NCI-H2029 treated with DMSO at 0.1 percent for 48 hours (cell line): ENCODE results near the gene PPP1R26.
"Not testable (repeated sequence)": the region's sequence is repeated elsewhere in the genome, so short reads cannot be mapped to it uniquely, and the experiment has no call there.

Experiments used
- DNase-seq: peaks from one replicate; lab custom pipeline; 2025; lab: John Stamatoyannopoulos, UW

Gene PPP1R26

GRCh38 chr9:135479469-135480052 is at the start of gene PPP1R26:
PPP1R26 (plus strand) TSS chr9:135479782; CDS start chr9:135484511, 4,729 bp downstream.
- no peak for DNase-seq

- no peak for DNase-seq
Observed at GRCh38 chr9:135437259-135437658, 42.3 kb upstream of the PPP1R26 start.

- not testable (repeated sequence) for DNase-seq
Observed at GRCh38 chr9:135437696-135438095, 41.9 kb upstream of the PPP1R26 start.

GRCh38 chr9:135438581-135439232 is 40.9 kb upstream of the PPP1R26 start:
- not testable (repeated sequence) for DNase-seq

GRCh38 chr9:135439514-135439913 is 40.1 kb upstream of the PPP1R26 start:
- DNase-seq = not testable (repeated sequence)

GRCh38 chr9:135439916-135440315 is 39.7 kb upstream of the PPP1R26 start:
- DNase-seq = no peak

- no peak for DNase-seq
Observed at GRCh38 chr9:135440620-135441019, 39.0 kb upstream of the PPP1R26 start.

GRCh38 chr9:135441105-135442071 is 38.2 kb upstream of the PPP1R26 start:
- DNase-seq = peak; percentile 57

- no peak for DNase-seq
Observed at GRCh38 chr9:135442075-135442474, 37.5 kb upstream of the PPP1R26 start.

GRCh38 chr9:135443797-135444425 is 35.7 kb upstream of the PPP1R26 start:
- DNase-seq = no peak

GRCh38 chr9:135447126-135447525 is 32.5 kb upstream of the PPP1R26 start:
- DNase-seq = no peak

- no peak for DNase-seq
Observed at GRCh38 chr9:135448663-135449100, 30.9 kb upstream of the PPP1R26 start.

GRCh38 chr9:135449532-135449931 is 30.1 kb upstream of the PPP1R26 start:
- not testable (repeated sequence) for DNase-seq

GRCh38 chr9:135450956-135451355 is 28.6 kb upstream of the PPP1R26 start:
- no peak for DNase-seq

- DNase-seq = not testable (repeated sequence)
Observed at GRCh38 chr9:135451909-135452308, 27.7 kb upstream of the PPP1R26 start.

- DNase-seq = no peak
Observed at GRCh38 chr9:135454737-135455136, 24.8 kb upstream of the PPP1R26 start.

GRCh38 chr9:135455401-135456030 is 24.1 kb upstream of the PPP1R26 start:
- DNase-seq = no peak

GRCh38 chr9:135456436-135457104 is 23.0 kb upstream of the PPP1R26 start:
- no peak for DNase-seq

- DNase-seq = not testable (repeated sequence)
Observed at GRCh38 chr9:135458478-135458877, 21.1 kb upstream of the PPP1R26 start.

GRCh38 chr9:135461936-135462335 is 17.6 kb upstream of the PPP1R26 start:
- DNase-seq = no peak

GRCh38 chr9:135463140-135463539 is 16.4 kb upstream of the PPP1R26 start:
- DNase-seq = no peak
